A549 treated with dexamethasone at 1 μM for 4 hours (cell line): ENCODE data around the gene ERMN. TPM values are rescaled to one million over a fixed set of nuclear protein-coding genes. Genes with fewer than 3 reads are reported as not detected.

Experiments
- total RNA-seq: library from RNA; stranded (reverse); fragments of 200-300 nt; extraction: Qiagen RNA extraction; gene quantifications from 5 replicates; pipeline ENCODE4 v1.2.3, GENCODE V29; 2022

ERMN gene, protein sequence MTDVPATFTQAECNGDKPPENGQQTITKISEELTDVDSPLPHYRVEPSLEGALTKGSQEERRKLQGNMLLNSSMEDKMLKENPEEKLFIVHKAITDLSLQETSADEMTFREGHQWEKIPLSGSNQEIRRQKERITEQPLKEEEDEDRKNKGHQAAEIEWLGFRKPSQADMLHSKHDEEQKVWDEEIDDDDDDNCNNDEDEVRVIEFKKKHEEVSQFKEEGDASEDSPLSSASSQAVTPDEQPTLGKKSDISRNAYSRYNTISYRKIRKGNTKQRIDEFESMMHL
- total RNA-seq: not detected in 5 replicates

DNA sequence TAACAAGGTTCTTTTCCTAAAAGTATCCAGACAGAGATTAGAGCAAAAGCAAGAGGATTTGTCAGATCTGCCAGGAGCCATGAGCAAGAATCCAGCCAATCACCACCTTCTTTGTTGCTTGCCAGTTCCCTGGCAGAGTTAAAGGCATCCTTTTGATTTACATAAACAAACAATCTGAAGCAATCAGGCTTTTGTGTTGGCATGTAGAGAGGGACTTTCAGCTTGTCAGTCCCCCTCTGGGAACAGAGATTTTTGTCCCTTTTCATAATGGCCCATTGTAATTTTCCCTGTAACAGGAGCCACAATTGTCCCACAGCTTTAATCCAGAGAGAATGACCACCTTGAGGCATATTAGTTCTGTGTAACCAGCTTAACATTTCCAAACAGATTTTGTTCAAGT, at the start of gene ERMN:
ERMN (minus strand) TSS at position 39 of the 400 bp plus-strand sequence. CDS start 182 bp downstream, outside the sequence.

Other genes with a start within 250 kb of the ERMN start
- 2.0 to 2.4 TPM (median 2.1 TPM) in 5 replicates for gene GALNT5, start 68.1 kb downstream of the ERMN start, total RNA-seq
- 0.04 to 0.25 TPM (median 0.05 TPM) in 3 of 5 replicates, not detected in the others for gene CYTIP, start 118.3 kb upstream of the ERMN start, total RNA-seq